ENCODE data around the gene KLHL35. TPM values are rescaled to one million over a fixed set of nuclear protein-coding genes. Genes with fewer than 3 reads are reported as not detected.

The KLHL35 gene
- total RNA-seq, 2 donors from 2014 or later = 4.4 to 4.6 TPM

GRCh38 chr11:75428281-75428724 lies 4.7 kb downstream of the KLHL35 start:
- 34 to 48% methylated on average over 29 to 32 of the region's 32 CpGs for WGBS, 2 donors
- H3K27ac ChIP-seq = peak overlapping the region in 3 of 4 donors; percentile 17 to 57 (median 37)
- H3K27me3 ChIP-seq = no peaks in the 10 kb centered on the region
- no peak overlapping the region for H3K4me3 ChIP-seq
- H3K4me1 ChIP-seq = peaks cover 26% of the 10 kb centered on the region
- peaks cover 0 to 4% (median 0%) of the 10 kb centered on the region in 3 donors for H3K9me3 ChIP-seq
- no peaks in the 10 kb centered on the region for H3K36me3 ChIP-seq (replicated peaks in 1 of 2; ENCODE audit: insufficient read depth in 1 of 2, low read depth in 2 of 2)
- DNase-seq = peak; percentile 87 to 95 (median 94)
- intact Hi-C loops (cut with DNase I) = no loop called here
- TF ChIP-seq POLR2A (IDR thresholded peaks at IDR 0.05) (peak; percentile 49 to 82 (median 69)), CTCF (IDR thresholded peaks at IDR 0.05) (no peak)
- peak; percentile 93 for ATAC-seq

GRCh38 chr11:75427181-75427580 lies 5.8 kb downstream of the KLHL35 start:
- Histone ChIP-seq H3K9me3 (peaks cover 0 to 4% (median 0%) of the 10 kb centered on the region in 3 donors), H3K27me3 (no peaks in the 10 kb centered on the region), H3K36me3 (replicated peaks in 1 of 2; ENCODE audit: insufficient read depth in 1 of 2, low read depth in 2 of 2) (no peaks in the 10 kb centered on the region), H3K27ac (no peak overlapping the region), H3K4me3 (no peak overlapping the region), H3K4me1 (peaks cover 37% of the 10 kb centered on the region)
- intact Hi-C loops (cut with DNase I) = no loop called here
- ATAC-seq = no peak
- TF ChIP-seq CTCF (IDR thresholded peaks at IDR 0.05) (no peak), POLR2A (IDR thresholded peaks at IDR 0.05) (no peak)
- no peak for DNase-seq

- ATAC-seq (no peak), DNase-seq (no peak)
- 91% methylated on average over 5 of the region's 5 CpGs for WGBS, 2 donors
- intact Hi-C loops (cut with DNase I) = no loop called here
- no peak overlapping the region for H3K4me3 ChIP-seq
- no peaks in the 10 kb centered on the region for H3K27me3 ChIP-seq
- no peak for TF ChIP-seq CTCF (IDR thresholded peaks at IDR 0.05)
- no peak for TF ChIP-seq POLR2A (IDR thresholded peaks at IDR 0.05)
- H3K36me3 ChIP-seq (replicated peaks in 1 of 2; ENCODE audit: insufficient read depth in 1 of 2, low read depth in 2 of 2) = no peaks in the 10 kb centered on the region
- no peak overlapping the region for H3K27ac ChIP-seq
- H3K9me3 ChIP-seq = peaks cover 0 to 4% (median 0%) of the 10 kb centered on the region in 3 donors
- H3K4me1 ChIP-seq = peaks cover 41% of the 10 kb centered on the region
These were observed 6.3 kb downstream of the KLHL35 start for GRCh38 chr11:75426720-75427086.

GRCh38 chr11:75425422-75425821 lies 7.6 kb downstream of the KLHL35 start:
- intact Hi-C loops (cut with DNase I) = no loop called here
- Histone ChIP-seq H3K27ac (no peak overlapping the region), H3K36me3 (replicated peaks in 1 of 2; ENCODE audit: insufficient read depth in 1 of 2, low read depth in 2 of 2) (no peaks in the 10 kb centered on the region), H3K4me1 (peaks cover 42% of the 10 kb centered on the region), H3K9me3 (peaks cover 0 to 4% (median 0%) of the 10 kb centered on the region in 3 donors), H3K27me3 (no peaks in the 10 kb centered on the region), H3K4me3 (no peak overlapping the region)
- ATAC-seq = no peak
- no peak for TF ChIP-seq CTCF (IDR thresholded peaks at IDR 0.05)
- TF ChIP-seq POLR2A (IDR thresholded peaks at IDR 0.05) = no peak
- DNase-seq = no peak
- WGBS, 2 donors = 83 to 92% methylated on average over 15 to 29 of the region's 29 CpGs

- Histone ChIP-seq H3K9me3 (peaks cover 0 to under 1% (median 0%) of the 10 kb centered on the region in 3 donors), H3K4me3 (no peak overlapping the region), H3K36me3 (replicated peaks in 1 of 2; ENCODE audit: insufficient read depth in 1 of 2, low read depth in 2 of 2) (no peaks in the 10 kb centered on the region), H3K27ac (no peak overlapping the region), H3K4me1 (peaks cover 33% of the 10 kb centered on the region), H3K27me3 (no peaks in the 10 kb centered on the region)
- TF ChIP-seq POLR2A (IDR thresholded peaks at IDR 0.05) (no peak), CTCF (IDR thresholded peaks at IDR 0.05) (no peak)
- ATAC-seq (no peak), DNase-seq (no peak)
- 94 to 95% methylated on average over 1 of the region's 1 CpG for WGBS, 2 donors
- intact Hi-C loops (cut with DNase I) = no loop called here
These were observed 8.6 kb downstream of the KLHL35 start for GRCh38 chr11:75424396-75424795.

Measured in body of pancreas (tissue), 4 donors.